CD1c-positive myeloid dendritic cell (primary cell): Measurements from ENCODE around the gene AARS2.
A peak's percentile ranks its signal among the peaks of the same experiment; 100 is the strongest.

Experiments
- DNase-seq: peaks from one replicate; pipeline ENCODE4 v3.0.0-alpha.2; 2016; ENCODE audit errors: extremely low spot score

The AARS2 gene

GRCh38 chr6:44262467-44263353 lies 50.4 kb downstream of the AARS2 start:
- DNase-seq = peak; percentile 57

- DNase-seq = no peak
Observed at GRCh38 chr6:44261581-44261980, 51.6 kb downstream of the AARS2 start.

GRCh38 chr6:44260451-44261297 lies 52.5 kb downstream of the AARS2 start:
- no peak for DNase-seq

- no peak for DNase-seq
Observed at GRCh38 chr6:44260011-44260410, 53.1 kb downstream of the AARS2 start.

GRCh38 chr6:44258921-44259320 lies 54.2 kb downstream of the AARS2 start:
- no peak for DNase-seq

GRCh38 chr6:44258325-44258863 lies 54.8 kb downstream of the AARS2 start:
- no peak for DNase-seq

- peak; percentile 91 for DNase-seq
Observed at GRCh38 chr6:44257753-44258324, 55.3 kb downstream of the AARS2 start.

- DNase-seq = peak; percentile 59
Observed at GRCh38 chr6:44257025-44257752, 56.0 kb downstream of the AARS2 start, which contains the start of gene SLC35B2. TSS of gene SLC35B2 (minus strand) at chr6:44257528. CDS start at chr6:44257410, 118 bp downstream.

- no peak for DNase-seq
Observed at GRCh38 chr6:44256775-44257024, 56.4 kb downstream of the AARS2 start.

- no peak for DNase-seq
Observed at GRCh38 chr6:44255871-44256774, 57.0 kb downstream of the AARS2 start.

- DNase-seq = no peak
Observed at GRCh38 chr6:44255105-44255808, 57.9 kb downstream of the AARS2 start.

- no peak for DNase-seq
Observed at GRCh38 chr6:44254191-44255104, 58.7 kb downstream of the AARS2 start.

- peak; percentile 59 for DNase-seq
Observed at GRCh38 chr6:44253307-44254101, 59.6 kb downstream of the AARS2 start.

GRCh38 chr6:44251576-44252524 lies 61.3 kb downstream of the AARS2 start:
- no peak for DNase-seq

- no peak for DNase-seq
Observed at GRCh38 chr6:44250718-44251123, 62.4 kb downstream of the AARS2 start.

GRCh38 chr6:44250067-44250717 lies 63.0 kb downstream of the AARS2 start:
- DNase-seq = no peak
